Superior temporal gyrus (tissue), 1 donor: Measurements from ENCODE around the gene NEU4.
"Not testable (repeated sequence)": the region's sequence is repeated elsewhere in the genome, so short reads cannot be mapped to it uniquely, and the experiment has no call there.

Source experiments
- DNase-seq: peaks from one replicate; pipeline ENCODE4 v3.0.0-alpha.2; 2016; ENCODE audit errors: extremely low spot score

Gene NEU4

DNA sequence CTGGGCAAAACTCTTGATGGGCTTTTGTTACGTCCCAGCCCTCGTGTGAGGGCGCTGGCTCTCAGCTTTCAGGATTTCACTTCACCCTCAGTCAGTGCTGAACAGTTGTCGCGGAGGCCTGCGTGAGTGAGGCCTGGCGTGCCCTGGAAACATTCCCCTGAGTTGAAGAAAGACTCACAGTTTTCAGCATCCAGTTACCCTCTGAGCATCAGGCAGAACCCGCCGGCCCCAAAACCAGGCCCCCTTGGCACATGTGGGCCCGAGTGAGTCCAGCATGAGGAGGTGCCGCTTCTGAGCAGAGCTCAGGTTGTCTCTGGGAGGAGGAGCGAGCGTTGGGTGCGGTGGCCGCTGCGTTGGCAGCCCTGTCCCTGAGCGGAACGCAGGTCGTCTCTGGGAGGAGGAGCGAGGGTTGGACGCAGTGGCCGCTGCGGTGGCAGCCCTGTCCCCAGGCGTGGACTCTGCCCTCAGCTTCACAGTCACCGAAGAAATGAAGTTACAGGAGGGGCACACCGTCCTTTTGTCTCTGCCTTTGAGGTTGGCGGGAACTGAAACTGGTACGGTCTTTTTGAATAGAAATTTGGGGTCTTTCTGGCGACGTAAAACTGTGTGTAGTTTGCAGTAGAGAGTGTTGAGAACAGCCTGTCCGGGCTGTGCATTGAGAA, at the start of gene NEU4:
TSS of gene NEU4 (plus strand) at position 473 of the 662 bp plus-strand sequence. CDS start 5,292 bp downstream, outside the sequence.
- no peak for DNase-seq

DNA sequence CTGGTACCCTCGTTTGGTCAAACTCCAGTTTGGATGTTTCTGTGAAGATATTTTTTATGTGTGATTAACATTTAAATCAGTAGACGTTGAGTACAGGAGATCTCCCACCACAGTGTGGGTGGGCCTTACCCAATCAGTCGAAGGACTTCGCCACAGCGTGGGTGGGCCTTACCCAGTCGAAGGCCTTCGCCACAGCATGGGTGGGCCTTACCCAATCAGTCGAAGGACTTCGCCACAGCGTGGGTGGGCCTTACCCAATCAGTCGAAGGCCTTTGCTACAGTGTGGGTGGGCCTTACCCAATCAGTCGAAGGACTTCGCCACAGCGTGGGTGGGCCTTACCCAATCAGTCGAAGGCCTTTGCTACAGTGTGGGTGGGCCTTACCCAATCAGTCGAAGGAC, 49.1 kb upstream of the NEU4 start:
- not testable (repeated sequence) for DNase-seq

- no peak for DNase-seq
Observed at GRCh38 chr2:241760301-241760771, 48.7 kb upstream of the NEU4 start.

GRCh38 chr2:241762321-241762932, 46.6 kb upstream of the NEU4 start:
- DNase-seq: no peak

DNA sequence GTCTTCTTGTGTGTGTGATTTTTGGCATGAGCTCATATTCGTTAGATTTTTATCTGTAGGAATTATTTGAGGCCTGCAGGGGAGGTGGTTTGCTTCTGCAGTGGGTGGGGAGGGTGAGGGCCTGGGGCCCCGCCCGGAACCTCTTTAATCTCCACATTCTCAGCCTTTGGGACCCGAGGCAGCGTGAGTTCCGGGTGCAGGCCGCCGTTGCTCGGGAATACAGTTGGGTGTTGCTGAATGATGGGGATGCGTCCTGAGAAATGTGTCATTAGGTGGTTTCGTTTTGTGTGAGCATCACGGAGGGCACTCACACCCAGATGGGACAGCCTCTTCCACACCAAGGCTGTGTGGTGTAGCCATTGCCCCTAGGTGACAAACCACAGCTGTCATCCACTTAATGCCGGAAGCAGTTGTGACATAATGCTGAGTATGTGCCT, 46.0 kb upstream of the NEU4 start:
- no peak for DNase-seq

- no peak for DNase-seq
Observed at GRCh38 chr2:241763551-241764274, 45.3 kb upstream of the NEU4 start.

- no peak for DNase-seq
Observed at GRCh38 chr2:241764275-241765241, 44.4 kb upstream of the NEU4 start.

GRCh38 chr2:241767464-241768250, 41.3 kb upstream of the NEU4 start:
- no peak for DNase-seq

- DNase-seq: no peak
Observed at GRCh38 chr2:241768251-241768711, 40.7 kb upstream of the NEU4 start.

GRCh38 chr2:241768850-241769249, 40.1 kb upstream of the NEU4 start:
- no peak for DNase-seq

DNA sequence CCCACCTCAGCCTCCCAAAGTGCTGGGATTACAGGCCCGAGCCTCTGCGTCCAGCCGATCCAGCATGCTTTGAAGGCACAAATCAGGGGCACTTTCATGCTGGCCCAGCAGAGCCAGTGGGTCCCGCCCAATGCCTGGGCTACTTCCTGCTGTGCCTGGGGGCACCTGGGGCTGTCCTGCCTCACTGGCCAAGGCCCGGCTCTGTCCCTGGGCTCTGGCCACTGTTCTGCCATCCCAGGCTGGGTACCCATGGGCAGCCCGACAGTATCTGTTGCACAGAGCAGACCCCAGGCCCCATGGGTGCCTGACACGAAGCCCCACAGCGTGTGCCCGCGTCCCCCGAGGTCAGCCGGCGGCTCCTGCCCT, 39.2 kb upstream of the NEU4 start:
- DNase-seq: no peak

- DNase-seq: no peak
Observed at GRCh38 chr2:241770185-241770935, 38.6 kb upstream of the NEU4 start.

GRCh38 chr2:241770936-241771285, 38.1 kb upstream of the NEU4 start:
- DNase-seq: no peak

DNA sequence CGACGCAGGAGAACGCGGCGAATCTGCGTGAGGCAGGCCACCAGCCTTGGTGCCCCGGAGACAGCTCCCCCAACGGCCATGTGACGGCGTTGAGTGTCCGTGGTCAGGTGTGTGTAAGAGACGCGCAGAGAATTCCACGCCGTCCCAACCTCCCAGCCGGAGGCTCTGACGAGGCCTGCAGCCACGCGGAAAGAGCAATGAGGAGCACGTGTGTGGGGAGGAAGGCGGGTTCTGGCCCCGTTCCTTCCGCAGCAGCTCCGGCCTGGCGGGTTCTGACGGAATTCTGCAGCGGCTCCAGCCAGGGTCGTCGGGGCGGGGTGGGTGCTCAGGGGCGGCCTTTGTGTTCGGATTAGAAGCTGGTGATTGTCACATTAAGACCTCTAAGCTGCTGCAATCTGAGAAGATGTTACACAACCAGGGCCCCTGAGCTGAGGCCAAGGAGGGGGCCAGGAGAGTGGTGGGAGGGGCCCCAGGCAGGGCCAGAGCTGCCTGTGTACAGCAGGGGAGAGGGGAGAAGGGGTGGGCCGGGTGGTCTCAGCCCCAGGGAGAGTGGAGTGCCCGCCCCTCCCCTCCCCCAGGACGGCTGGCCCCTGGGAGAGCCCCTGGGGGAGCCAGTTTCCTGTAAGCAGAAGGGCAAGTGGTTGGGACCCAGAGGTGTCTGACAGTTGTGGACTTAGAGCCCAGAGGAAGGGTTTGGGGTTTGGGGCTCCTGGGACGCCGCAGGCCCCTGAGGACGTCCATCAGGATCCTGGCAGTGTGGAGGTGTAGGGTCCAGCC, 37.5 kb upstream of the NEU4 start:
- DNase-seq: no peak

GRCh38 chr2:241772063-241772499, 36.9 kb upstream of the NEU4 start:
- no peak for DNase-seq

DNA sequence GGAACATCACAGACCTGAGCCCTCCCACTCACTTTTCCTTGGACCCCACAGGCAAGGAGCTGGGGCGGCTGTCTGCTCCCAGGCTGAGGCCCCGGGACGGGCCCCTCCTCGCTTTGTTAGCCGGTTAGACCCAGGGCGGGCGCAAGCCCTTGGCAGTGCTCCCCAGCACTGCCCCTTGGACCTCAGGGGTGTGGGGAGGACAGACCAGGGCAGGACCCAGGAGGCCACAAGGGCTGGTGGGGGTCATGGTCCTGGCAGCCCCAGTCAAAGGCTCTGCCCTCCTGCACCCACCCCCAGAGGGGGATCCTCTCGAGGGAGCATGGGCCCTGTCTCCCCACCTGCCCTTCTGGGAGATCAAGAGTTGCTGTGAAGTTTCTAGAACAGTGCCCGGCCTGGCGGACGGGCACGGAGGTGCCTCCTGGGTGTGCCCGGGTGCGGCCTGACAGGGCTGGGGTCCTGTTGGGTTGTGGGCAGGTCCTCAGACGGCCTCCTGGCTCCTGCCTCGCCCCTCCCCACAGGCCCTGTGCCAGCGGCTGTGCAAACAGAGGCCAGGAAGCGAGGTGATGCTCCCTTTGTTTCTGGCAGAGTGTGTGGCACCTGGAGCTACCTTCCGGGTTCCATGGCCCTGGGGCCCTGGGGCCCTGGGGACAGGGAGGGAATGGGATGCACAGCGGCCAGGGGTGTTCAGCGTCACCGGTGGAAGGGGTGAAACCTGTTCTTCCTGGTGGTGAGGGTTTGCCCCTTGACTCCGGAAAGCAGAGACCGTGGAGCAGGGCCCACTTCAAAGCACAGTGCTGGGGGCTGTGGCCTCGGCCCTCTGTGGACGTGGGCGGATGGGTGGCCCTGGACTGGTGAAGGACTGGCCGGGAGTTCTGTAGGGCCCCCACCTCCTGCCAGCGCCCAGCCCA, 35.2 kb upstream of the NEU4 start:
- no peak for DNase-seq

- DNase-seq: no peak
Observed at GRCh38 chr2:241774419-241775222, 34.4 kb upstream of the NEU4 start.
